HepG2 (cell line): ENCODE results near the gene NYNRIN. TPM values are rescaled to one million over a fixed set of nuclear protein-coding genes. Genes with fewer than 3 reads are reported as not detected.

Source experiments
- AHR ChIP-seq: IDR thresholded peaks from 2 replicates; pipeline ENCODE4 v1.6.1; 2018; ENCODE audit warnings: missing genetic modification reagents, missing compliant biosample characterization
- ASH2L ChIP-seq: fragments of 300-600, 200-600 bp; sonication (generic); IDR thresholded peaks from 2 replicates; pipeline ENCODE4 v1.7.0; 2017; ENCODE audit warnings: low read depth, mild to moderate bottlenecking, moderate library complexity, mixed read lengths, low read length; ENCODE audit not compliant: insufficient read length
- ELF1 ChIP-seq: sonication (generic); formaldehyde crosslinking; IDR thresholded peaks from 2 replicates; pipeline ENCODE4 v1.4.0; 2020; ENCODE audit warnings: missing genetic modification reagents
- HNF4G ChIP-seq, 2 experiments: sonication (generic) in 1 of 2; formaldehyde crosslinking in 1 of 2; IDR thresholded peaks; 2 replicates each; pipeline versions ENCODE4 v1.4.0 to v1.6.1; 2011 to 2020; ENCODE audit warnings: borderline replicate concordance in 2 of 2, low read depth in 2 of 2, mild to moderate bottlenecking in 2 of 2, low read length in 1 of 2, missing genetic modification reagents in 1 of 2, moderate library complexity in 1 of 2
- HNRNPK ChIP-seq: fragments of 200-400 bp; formaldehyde crosslinking; IDR thresholded peaks from 2 replicates; pipeline ENCODE4 v1.6.1; 2018; ENCODE audit warnings: low read length, low read depth, moderate library complexity, mild to moderate bottlenecking; ENCODE audit not compliant: poor library complexity, severe bottlenecking
- MBNL3 ChIP-seq: fragments of 250-450 bp; sonication (Bioruptor Pico); conservative IDR thresholded peaks from 2 replicates; pipeline ENCODE4 v1.8.0; 2022; ENCODE audit warnings: mild to moderate bottlenecking, inconsistent platforms
- MXD4 ChIP-seq: IDR thresholded peaks from 2 replicates; pipeline ENCODE4 v1.6.1; 2016; ENCODE audit warnings: mild to moderate bottlenecking, missing biosample characterization, missing genetic modification reagents
- MYC ChIP-seq: sonication (generic); formaldehyde crosslinking; IDR thresholded peaks from 2 replicates; pipeline ENCODE4 v1.9.0; 2021; ENCODE audit warnings: missing genetic modification reagents, borderline replicate concordance
- NFE2L1 ChIP-seq: sonication (generic); formaldehyde crosslinking; IDR thresholded peaks from 2 replicates; pipeline ENCODE4 v1.4.0; 2020; ENCODE audit warnings: missing genetic modification reagents, mild to moderate bottlenecking, borderline replicate concordance
- SAFB2 ChIP-seq: sonication (generic); formaldehyde crosslinking; IDR thresholded peaks from 2 replicates; pipeline ENCODE4 v1.5.1; 2020; ENCODE audit warnings: missing genetic modification reagents, low read depth, mild to moderate bottlenecking, borderline replicate concordance
- SMARCC2 ChIP-seq: fragments of 450-650 bp; IDR thresholded peaks from 2 replicates; pipeline ENCODE4 v1.6.1; 2017; ENCODE audit warnings: antibody characterized with exemption, mild to moderate bottlenecking
- TARDBP ChIP-seq: sonication (generic); formaldehyde crosslinking; IDR thresholded peaks from 2 replicates; pipeline ENCODE4 v1.8.0; 2022; ENCODE audit warnings: mild to moderate bottlenecking, missing genetic modification reagents
- THAP11 ChIP-seq: IDR thresholded peaks from 2 replicates; pipeline ENCODE4 v1.6.1; 2016; ENCODE audit warnings: missing biosample characterization, missing genetic modification reagents
- ZNF230 ChIP-seq: sonication (generic); formaldehyde crosslinking; IDR thresholded peaks from 2 replicates; pipeline ENCODE4 v1.4.0; 2020; ENCODE audit warnings: mild to moderate bottlenecking, missing genetic modification reagents
- ZNF30 ChIP-seq: sonication (generic); formaldehyde crosslinking; IDR thresholded peaks from 2 replicates; pipeline ENCODE4 v1.5.0; 2020; ENCODE audit warnings: mild to moderate bottlenecking, missing genetic modification reagents
- ZNF329 ChIP-seq: sonication (generic); formaldehyde crosslinking; IDR thresholded peaks from 2 replicates; pipeline ENCODE4 v1.9.0; 2021; ENCODE audit warnings: low read depth, mild to moderate bottlenecking, missing genetic modification reagents
- ZNF335 ChIP-seq: sonication (generic); formaldehyde crosslinking; IDR thresholded peaks from 2 replicates; pipeline ENCODE4 v1.4.0; 2020; ENCODE audit warnings: missing genetic modification reagents
- ZNF383 ChIP-seq: sonication (generic); formaldehyde crosslinking; IDR thresholded peaks from 2 replicates; pipeline ENCODE4 v1.4.0; 2020; ENCODE audit warnings: missing genetic modification reagents, mild to moderate bottlenecking, borderline replicate concordance
- ZNF616 ChIP-seq: sonication (generic); formaldehyde crosslinking; IDR thresholded peaks from 2 replicates; pipeline ENCODE4 v1.5.0; 2020; ENCODE audit warnings: low read depth, mild to moderate bottlenecking, missing genetic modification reagents
- ZNF766 ChIP-seq: sonication (generic); formaldehyde crosslinking; IDR thresholded peaks from 2 replicates; pipeline ENCODE4 v1.5.0; 2020; ENCODE audit warnings: missing genetic modification reagents, borderline replicate concordance
- ZNF773 ChIP-seq: sonication (generic); formaldehyde crosslinking; IDR thresholded peaks from 2 replicates; pipeline ENCODE4 v1.4.0; 2020; ENCODE audit warnings: missing genetic modification reagents, borderline replicate concordance
- ZSCAN12 ChIP-seq: sonication (generic); formaldehyde crosslinking; IDR thresholded peaks from 2 replicates; pipeline ENCODE4 v1.9.0; 2021; ENCODE audit warnings: mild to moderate bottlenecking, missing genetic modification reagents
- ZSCAN25 ChIP-seq: sonication (generic); formaldehyde crosslinking; IDR thresholded peaks from 2 replicates; pipeline ENCODE4 v1.8.0; 2022; ENCODE audit warnings: mild to moderate bottlenecking, missing genetic modification reagents
- polyA plus RNA-seq, 8 experiments: library from polyadenylated mRNA; depleted of rRNA in 3 of 8; stranded (reverse) in 7 of 8; unstranded in 1 of 8; fragments of >200 nt; fragmentation: Illumina TruSeq in 4 of 8; extraction: Trizol in 4 of 8; gene quantifications; 2 replicates each; pipeline versions ENCODE4 v1.2.1 to v1.2.3, GENCODE V29; 2011 to 2016; ENCODE audit warnings: low read depth in 4 of 8, missing spikeins in 1 of 8, mixed read lengths in 1 of 8; ENCODE audit not compliant: insufficient read depth in 1 of 8
- total RNA-seq, 5 experiments: library from RNA; depleted of rRNA; stranded (reverse); fragments of >200 nt; fragmentation: Illumina TruSeq; extraction: Trizol; gene quantifications; 2 replicates each; pipeline ENCODE4 v1.2.3, GENCODE V29; 2016; ENCODE audit warnings: low read depth in 1 of 5
- TF ChIP-seq, protein P1 (sequence below): IDR thresholded peaks from 2 replicates; pipeline ENCODE4 v1.6.1; 2016; ENCODE audit warnings: low read depth, control low read depth
- TF ChIP-seq, protein P2 (sequence below): sonication (generic); formaldehyde crosslinking; IDR thresholded peaks from 2 replicates; pipeline ENCODE4 v1.5.0; 2020; ENCODE audit warnings: missing genetic modification reagents
- TF ChIP-seq, protein P3 (sequence below): sonication (generic); formaldehyde crosslinking; IDR thresholded peaks from 2 replicates; pipeline ENCODE4 v1.5.0; 2020; ENCODE audit warnings: mild to moderate bottlenecking, missing genetic modification reagents

NYNRIN gene
- total and polyA plus RNA-seq, 2 of the 13 experiments (the other 11 are each of a cell fraction or from before 2014, with no cell fraction given), result 0.63 to 1.1 TPM

DNA sequence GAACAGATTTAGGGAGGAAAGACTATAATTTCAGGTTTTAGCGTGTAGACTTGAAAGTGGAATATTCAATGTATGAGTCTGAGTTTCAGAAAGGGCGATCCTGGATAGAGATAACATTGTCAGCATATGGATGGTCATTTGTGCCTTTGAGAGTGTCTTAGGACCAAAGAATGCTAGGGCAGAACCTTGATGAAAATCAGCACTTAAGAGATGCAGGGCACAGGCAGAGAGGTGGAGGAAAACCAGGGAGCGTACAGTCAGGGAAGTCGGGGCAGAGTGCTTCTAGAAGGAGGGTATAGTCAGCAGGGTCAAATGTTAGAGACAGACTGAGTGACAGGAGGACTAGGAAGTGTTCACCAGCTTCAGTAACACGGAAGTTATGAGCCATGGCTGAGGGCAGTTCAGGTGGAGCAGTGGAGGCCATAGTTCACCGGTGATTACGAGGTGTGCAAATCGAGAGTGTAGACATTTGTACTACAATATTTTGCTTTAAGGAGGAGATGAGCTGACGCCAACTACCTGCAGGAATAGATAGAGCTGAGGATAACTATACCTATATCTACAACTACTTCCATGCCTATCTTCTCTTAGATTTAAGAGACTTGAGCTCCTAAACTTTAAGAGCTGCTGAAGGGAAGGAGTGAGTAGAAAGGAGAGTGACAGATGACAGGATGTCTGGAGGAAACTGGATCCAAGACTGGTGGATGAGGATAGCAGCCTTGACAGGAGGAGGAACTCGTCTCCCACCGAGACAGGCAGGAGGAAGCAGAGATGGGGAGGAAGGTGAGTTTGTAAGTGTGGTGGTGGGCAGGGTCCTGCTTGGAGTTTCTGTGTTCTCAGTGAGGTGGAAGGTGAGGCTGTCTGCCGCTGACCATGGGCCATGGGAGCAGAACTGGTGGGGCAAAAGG is 24.1 kb downstream of the NYNRIN start (continued):
- peak; percentile 50; the same call in 1 of the 2 replicates for TF ChIP-seq HNF4G (IDR thresholded peaks at IDR 0.05; ENCODE audit: borderline replicate concordance, low read depth, low read length)
- 0 out of 2 replicates have a peak, but pooled peaks have one; percentile 52 for TF ChIP-seq HNF4G (CRISPR knock-in tag; IDR thresholded peaks at IDR 0.05; ENCODE audit: borderline replicate concordance, low read depth)
- no peak; the same call in 1 of the 2 replicates for TF ChIP-seq ZSCAN25 (CRISPR knock-in tag)
- no peak for TF ChIP-seq SMARCC2
- TF ChIP-seq NFE2L1 (CRISPR knock-in tag), result no peak
- TF ChIP-seq MXD4, result no peak
- peak; percentile 81; the same call in 1 of the 2 replicates for TF ChIP-seq ZNF616
- no peak for TF ChIP-seq ZSCAN12
- no peak for TF ChIP-seq ZNF766 (CRISPR knock-in tag)
- no peak for TF ChIP-seq TARDBP (CRISPR knock-in tag)
- no peak for TF ChIP-seq MYC (CRISPR knock-in tag)
- TF ChIP-seq, protein P1, sequence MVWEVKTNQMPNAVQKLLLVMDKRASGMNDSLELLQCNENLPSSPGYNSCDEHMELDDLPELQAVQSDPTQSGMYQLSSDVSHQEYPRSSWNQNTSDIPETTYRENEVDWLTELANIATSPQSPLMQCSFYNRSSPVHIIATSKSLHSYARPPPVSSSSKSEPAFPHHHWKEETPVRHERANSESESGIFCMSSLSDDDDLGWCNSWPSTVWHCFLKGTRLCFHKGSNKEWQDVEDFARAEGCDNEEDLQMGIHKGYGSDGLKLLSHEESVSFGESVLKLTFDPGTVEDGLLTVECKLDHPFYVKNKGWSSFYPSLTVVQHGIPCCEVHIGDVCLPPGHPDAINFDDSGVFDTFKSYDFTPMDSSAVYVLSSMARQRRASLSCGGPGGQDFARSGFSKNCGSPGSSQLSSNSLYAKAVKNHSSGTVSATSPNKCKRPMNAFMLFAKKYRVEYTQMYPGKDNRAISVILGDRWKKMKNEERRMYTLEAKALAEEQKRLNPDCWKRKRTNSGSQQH (CRISPR knock-in tag), result 0 out of 2 replicates have a peak, but pooled peaks have one; percentile 42
- no peak for TF ChIP-seq HNRNPK
- TF ChIP-seq ZNF773, result no peak
- TF ChIP-seq ZNF329 (CRISPR knock-in tag), result no peak
- TF ChIP-seq ASH2L, result no peak
- no peak; the same call in 1 of the 2 replicates for TF ChIP-seq ZNF335 (CRISPR knock-in tag)
- peak; percentile 82; the same call in 1 of the 2 replicates for TF ChIP-seq ZNF383 (CRISPR knock-in tag)
- no peak for TF ChIP-seq AHR (CRISPR knock-in tag)
- no peak for TF ChIP-seq ZNF30 (CRISPR knock-in tag)
- TF ChIP-seq, protein P2, sequence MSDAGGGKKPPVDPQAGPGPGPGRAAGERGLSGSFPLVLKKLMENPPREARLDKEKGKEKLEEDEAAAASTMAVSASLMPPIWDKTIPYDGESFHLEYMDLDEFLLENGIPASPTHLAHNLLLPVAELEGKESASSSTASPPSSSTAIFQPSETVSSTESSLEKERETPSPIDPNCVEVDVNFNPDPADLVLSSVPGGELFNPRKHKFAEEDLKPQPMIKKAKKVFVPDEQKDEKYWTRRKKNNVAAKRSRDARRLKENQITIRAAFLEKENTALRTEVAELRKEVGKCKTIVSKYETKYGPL (CRISPR knock-in tag), result no peak
- TF ChIP-seq, protein P3, sequence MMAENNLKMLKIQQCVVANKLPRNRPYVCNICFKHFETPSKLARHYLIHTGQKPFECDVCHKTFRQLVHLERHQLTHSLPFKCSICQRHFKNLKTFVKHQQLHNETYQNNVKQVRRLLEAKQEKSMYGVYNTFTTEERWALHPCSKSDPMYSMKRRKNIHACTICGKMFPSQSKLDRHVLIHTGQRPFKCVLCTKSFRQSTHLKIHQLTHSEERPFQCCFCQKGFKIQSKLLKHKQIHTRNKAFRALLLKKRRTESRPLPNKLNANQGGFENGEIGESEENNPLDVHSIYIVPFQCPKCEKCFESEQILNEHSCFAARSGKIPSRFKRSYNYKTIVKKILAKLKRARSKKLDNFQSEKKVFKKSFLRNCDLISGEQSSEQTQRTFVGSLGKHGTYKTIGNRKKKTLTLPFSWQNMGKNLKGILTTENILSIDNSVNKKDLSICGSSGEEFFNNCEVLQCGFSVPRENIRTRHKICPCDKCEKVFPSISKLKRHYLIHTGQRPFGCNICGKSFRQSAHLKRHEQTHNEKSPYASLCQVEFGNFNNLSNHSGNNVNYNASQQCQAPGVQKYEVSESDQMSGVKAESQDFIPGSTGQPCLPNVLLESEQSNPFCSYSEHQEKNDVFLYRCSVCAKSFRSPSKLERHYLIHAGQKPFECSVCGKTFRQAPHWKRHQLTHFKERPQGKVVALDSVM (CRISPR knock-in tag), result no peak
- 0 out of 2 replicates have a peak, but pooled peaks have one; percentile 38 for TF ChIP-seq THAP11 (CRISPR knock-in tag)
- TF ChIP-seq MBNL3 (CRISPR knock-in tag), result 0 out of 2 replicates have a peak, but pooled peaks have one; percentile 60
- 0 out of 2 replicates have a peak, but pooled peaks have one; percentile 31 for TF ChIP-seq ZNF230 (CRISPR knock-in tag)
- TF ChIP-seq SAFB2 (CRISPR knock-in tag), result no peak
- TF ChIP-seq ELF1 (CRISPR knock-in tag), result peak; percentile 83
